ENCODE data around the gene APOC3. TPM values are rescaled to one million over a fixed set of nuclear protein-coding genes. Genes with fewer than 3 reads are reported as not detected.

The APOC3 gene
- total and polyA plus RNA-seq, 2 experiments from 2014 or later, result not detected

DNA sequence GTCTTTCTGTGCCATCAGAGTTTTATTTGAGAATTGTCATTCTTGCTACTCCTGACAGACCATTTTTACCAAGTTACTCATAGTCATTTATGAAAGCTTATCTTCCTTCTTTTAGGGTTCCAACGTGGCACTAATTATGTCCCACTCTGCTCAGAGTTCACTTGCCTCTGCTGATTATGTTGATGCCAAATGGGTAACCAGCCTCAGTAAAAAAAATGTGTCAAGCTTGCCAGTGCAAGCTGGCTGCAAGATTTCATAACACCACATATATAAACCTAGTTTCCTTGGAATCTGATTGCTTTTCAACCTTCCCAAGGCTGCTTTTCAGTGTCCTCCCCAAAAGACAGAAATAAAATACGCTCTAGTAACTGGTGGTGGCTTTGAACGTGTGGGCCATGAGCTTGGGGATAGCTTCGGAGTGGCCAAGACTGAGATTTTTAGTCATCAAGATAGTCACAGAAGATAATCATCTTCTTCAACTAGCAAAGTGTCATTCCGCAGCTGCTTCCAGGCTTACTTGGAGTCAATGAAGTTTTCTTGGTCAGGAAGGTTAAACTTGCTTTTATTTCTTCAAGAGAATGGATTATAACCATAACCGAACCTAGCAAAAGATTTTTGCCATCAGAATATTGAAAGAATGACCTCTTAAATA lies 37.2 kb downstream of the APOC3 start:
- H3K27me3 Mint-ChIP-seq (ENCODE audit: insufficient read depth, low read depth, poor library complexity), result no peaks in the 10 kb centered on the region
- no peak for ATAC-seq
- Histone ChIP-seq H3F3A (replicated peaks; ENCODE audit: low read depth) (no peaks in the 10 kb centered on the region), H3K4me2 (no peak overlapping the region), H4K20me1 (replicated peaks; ENCODE audit: insufficient read depth) (no peaks in the 10 kb centered on the region), H3K4me3 (no peak overlapping the region), H3K4me1 (ENCODE audit: insufficient read depth) (no peaks in the 10 kb centered on the region), H3K36me3 (ENCODE audit: insufficient read depth) (peaks cover 24% of the 10 kb centered on the region; the same call in 1 of the 2 replicates), H3K27me3 (ENCODE audit: insufficient read depth) (no peaks in the 10 kb centered on the region), H2AFZ (no peak overlapping the region), H3K79me2 (replicated peaks; ENCODE audit: insufficient read depth) (no peaks in the 10 kb centered on the region), H3K9me2 (ENCODE audit: insufficient read depth) (no peaks in the 10 kb centered on the region), H3K27ac (ENCODE audit: low read depth) (no peak overlapping the region)
- no peak for DNase-seq (ENCODE audit: low spot score)
- TF ChIP-seq, protein P1, sequence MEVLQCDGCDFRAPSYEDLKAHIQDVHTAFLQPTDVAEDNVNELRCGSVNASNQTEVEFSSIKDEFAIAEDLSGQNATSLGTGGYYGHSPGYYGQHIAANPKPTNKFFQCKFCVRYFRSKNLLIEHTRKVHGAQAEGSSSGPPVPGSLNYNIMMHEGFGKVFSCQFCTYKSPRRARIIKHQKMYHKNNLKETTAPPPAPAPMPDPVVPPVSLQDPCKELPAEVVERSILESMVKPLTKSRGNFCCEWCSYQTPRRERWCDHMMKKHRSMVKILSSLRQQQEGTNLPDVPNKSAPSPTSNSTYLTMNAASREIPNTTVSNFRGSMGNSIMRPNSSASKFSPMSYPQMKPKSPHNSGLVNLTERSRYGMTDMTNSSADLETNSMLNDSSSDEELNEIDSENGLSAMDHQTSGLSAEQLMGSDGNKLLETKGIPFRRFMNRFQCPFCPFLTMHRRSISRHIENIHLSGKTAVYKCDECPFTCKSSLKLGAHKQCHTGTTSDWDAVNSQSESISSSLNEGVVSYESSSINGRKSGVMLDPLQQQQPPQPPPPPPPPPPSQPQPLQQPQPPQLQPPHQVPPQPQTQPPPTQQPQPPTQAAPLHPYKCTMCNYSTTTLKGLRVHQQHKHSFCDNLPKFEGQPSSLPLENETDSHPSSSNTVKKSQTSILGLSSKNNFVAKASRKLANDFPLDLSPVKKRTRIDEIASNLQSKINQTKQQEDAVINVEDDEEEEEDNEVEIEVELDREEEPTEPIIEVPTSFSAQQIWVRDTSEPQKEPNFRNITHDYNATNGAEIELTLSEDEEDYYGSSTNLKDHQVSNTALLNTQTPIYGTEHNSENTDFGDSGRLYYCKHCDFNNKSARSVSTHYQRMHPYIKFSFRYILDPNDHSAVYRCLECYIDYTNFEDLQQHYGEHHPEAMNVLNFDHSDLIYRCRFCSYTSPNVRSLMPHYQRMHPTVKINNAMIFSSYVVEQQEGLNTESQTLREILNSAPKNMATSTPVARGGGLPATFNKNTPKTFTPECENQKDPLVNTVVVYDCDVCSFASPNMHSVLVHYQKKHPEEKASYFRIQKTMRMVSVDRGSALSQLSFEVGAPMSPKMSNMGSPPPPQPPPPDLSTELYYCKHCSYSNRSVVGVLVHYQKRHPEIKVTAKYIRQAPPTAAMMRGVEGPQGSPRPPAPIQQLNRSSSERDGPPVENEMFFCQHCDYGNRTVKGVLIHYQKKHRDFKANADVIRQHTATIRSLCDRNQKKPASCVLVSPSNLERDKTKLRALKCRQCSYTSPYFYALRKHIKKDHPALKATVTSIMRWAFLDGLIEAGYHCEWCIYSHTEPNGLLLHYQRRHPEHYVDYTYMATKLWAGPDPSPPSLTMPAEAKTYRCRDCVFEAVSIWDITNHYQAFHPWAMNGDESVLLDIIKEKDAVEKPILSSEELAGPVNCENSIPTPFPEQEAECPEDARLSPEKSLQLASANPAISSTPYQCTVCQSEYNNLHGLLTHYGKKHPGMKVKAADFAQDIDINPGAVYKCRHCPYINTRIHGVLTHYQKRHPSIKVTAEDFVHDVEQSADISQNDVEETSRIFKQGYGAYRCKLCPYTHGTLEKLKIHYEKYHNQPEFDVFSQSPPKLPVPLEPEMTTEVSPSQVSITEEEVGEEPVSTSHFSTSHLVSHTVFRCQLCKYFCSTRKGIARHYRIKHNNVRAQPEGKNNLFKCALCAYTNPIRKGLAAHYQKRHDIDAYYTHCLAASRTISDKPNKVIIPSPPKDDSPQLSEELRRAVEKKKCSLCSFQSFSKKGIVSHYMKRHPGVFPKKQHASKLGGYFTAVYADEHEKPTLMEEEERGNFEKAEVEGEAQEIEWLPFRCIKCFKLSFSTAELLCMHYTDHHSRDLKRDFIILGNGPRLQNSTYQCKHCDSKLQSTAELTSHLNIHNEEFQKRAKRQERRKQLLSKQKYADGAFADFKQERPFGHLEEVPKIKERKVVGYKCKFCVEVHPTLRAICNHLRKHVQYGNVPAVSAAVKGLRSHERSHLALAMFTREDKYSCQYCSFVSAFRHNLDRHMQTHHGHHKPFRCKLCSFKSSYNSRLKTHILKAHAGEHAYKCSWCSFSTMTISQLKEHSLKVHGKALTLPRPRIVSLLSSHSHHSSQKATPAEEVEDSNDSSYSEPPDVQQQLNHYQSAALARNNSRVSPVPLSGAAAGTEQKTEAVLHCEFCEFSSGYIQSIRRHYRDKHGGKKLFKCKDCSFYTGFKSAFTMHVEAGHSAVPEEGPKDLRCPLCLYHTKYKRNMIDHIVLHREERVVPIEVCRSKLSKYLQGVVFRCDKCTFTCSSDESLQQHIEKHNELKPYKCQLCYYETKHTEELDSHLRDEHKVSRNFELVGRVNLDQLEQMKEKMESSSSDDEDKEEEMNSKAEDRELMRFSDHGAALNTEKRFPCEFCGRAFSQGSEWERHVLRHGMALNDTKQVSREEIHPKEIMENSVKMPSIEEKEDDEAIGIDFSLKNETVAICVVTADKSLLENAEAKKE (CRISPR knock-in tag; IDR thresholded peaks at IDR 0.05), result no peak
- TF ChIP-seq JUNB (IDR thresholded peaks at IDR 0.05; ENCODE audit: unreplicated experiment) (no peak), EZH2 (IDR thresholded peaks at IDR 0.05; ENCODE audit: low read depth, unreplicated experiment) (no peak), NANOG (IDR thresholded peaks at IDR 0.05; ENCODE audit: borderline replicate concordance) (no peak), EZH2phosphoT487 (IDR thresholded peaks at IDR 0.05; ENCODE audit: unreplicated experiment) (no peak), ZNF331 (CRISPR knock-in tag; IDR thresholded peaks at IDR 0.05; ENCODE audit: low read depth) (no peak), ZNF114 (CRISPR knock-in tag; IDR thresholded peaks at IDR 0.05) (no peak), CREB1 (CRISPR knock-in tag; IDR thresholded peaks at IDR 0.05; ENCODE audit: low read depth) (no peak), STAT1 (IDR thresholded peaks at IDR 0.05; ENCODE audit: unreplicated experiment) (no peak), POLR2AphosphoS5 (IDR thresholded peaks at IDR 0.05; ENCODE audit: low read depth) (no peak)
- TF ChIP-seq, protein P2, sequence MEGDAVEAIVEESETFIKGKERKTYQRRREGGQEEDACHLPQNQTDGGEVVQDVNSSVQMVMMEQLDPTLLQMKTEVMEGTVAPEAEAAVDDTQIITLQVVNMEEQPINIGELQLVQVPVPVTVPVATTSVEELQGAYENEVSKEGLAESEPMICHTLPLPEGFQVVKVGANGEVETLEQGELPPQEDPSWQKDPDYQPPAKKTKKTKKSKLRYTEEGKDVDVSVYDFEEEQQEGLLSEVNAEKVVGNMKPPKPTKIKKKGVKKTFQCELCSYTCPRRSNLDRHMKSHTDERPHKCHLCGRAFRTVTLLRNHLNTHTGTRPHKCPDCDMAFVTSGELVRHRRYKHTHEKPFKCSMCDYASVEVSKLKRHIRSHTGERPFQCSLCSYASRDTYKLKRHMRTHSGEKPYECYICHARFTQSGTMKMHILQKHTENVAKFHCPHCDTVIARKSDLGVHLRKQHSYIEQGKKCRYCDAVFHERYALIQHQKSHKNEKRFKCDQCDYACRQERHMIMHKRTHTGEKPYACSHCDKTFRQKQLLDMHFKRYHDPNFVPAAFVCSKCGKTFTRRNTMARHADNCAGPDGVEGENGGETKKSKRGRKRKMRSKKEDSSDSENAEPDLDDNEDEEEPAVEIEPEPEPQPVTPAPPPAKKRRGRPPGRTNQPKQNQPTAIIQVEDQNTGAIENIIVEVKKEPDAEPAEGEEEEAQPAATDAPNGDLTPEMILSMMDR (conservative IDR thresholded peaks at IDR 0.05; ENCODE audit: low read depth in 2 of 2), result no peak
- TF ChIP-seq, protein P3, sequence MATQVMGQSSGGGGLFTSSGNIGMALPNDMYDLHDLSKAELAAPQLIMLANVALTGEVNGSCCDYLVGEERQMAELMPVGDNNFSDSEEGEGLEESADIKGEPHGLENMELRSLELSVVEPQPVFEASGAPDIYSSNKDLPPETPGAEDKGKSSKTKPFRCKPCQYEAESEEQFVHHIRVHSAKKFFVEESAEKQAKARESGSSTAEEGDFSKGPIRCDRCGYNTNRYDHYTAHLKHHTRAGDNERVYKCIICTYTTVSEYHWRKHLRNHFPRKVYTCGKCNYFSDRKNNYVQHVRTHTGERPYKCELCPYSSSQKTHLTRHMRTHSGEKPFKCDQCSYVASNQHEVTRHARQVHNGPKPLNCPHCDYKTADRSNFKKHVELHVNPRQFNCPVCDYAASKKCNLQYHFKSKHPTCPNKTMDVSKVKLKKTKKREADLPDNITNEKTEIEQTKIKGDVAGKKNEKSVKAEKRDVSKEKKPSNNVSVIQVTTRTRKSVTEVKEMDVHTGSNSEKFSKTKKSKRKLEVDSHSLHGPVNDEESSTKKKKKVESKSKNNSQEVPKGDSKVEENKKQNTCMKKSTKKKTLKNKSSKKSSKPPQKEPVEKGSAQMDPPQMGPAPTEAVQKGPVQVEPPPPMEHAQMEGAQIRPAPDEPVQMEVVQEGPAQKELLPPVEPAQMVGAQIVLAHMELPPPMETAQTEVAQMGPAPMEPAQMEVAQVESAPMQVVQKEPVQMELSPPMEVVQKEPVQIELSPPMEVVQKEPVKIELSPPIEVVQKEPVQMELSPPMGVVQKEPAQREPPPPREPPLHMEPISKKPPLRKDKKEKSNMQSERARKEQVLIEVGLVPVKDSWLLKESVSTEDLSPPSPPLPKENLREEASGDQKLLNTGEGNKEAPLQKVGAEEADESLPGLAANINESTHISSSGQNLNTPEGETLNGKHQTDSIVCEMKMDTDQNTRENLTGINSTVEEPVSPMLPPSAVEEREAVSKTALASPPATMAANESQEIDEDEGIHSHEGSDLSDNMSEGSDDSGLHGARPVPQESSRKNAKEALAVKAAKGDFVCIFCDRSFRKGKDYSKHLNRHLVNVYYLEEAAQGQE (IDR thresholded peaks at IDR 0.05; ENCODE audit: unreplicated experiment), result no peak
- TF ChIP-seq, protein P4, sequence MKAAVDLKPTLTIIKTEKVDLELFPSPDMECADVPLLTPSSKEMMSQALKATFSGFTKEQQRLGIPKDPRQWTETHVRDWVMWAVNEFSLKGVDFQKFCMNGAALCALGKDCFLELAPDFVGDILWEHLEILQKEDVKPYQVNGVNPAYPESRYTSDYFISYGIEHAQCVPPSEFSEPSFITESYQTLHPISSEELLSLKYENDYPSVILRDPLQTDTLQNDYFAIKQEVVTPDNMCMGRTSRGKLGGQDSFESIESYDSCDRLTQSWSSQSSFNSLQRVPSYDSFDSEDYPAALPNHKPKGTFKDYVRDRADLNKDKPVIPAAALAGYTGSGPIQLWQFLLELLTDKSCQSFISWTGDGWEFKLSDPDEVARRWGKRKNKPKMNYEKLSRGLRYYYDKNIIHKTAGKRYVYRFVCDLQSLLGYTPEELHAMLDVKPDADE (IDR thresholded peaks at IDR 0.05), result no peak
- no peaks in the 10 kb centered on the region for H3K4me1 Mint-ChIP-seq
- H3K9me3 Mint-ChIP-seq, result no peaks in the 10 kb centered on the region
- no peak overlapping the region for H3K4me3 Mint-ChIP-seq
- H3K36me3 Mint-ChIP-seq (ENCODE audit: low read depth), result peaks cover 30% of the 10 kb centered on the region
- no peak overlapping the region for H3K27ac Mint-ChIP-seq

Data from GM23338 (cell line).